ENCODE results near the gene CHRD.

Gene CHRD

DNA sequence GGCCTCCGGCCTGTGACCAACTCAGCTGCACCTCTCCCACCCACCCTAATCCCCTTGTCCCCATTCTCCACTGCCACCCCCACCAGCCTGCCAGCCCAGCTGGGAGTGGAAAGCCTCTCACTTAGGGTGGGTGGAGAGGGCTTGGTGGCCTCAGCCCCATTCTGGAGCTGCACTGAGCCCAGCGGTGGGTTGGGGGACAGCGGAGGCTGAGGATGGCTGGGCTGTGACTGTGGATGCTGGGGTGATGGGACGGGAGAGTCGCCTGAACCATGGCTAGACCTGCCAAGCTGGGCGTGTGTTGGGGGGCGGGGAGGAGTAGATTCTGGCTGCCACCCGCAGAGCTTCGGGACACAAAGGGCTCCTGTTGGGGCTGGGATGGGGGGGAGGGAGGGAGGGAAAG, 20.2 kb upstream of the CHRD start:
- TF ChIP-seq CTCF (conservative IDR thresholded peaks at IDR 0.05) (no peak), ZFX (IDR thresholded peaks at IDR 0.05) (no peak)
- H3K27ac ChIP-seq: no peak overlapping the region; the same call in 1 of the 2 replicates

GRCh38 chr3:184360070-184360928, 19.6 kb upstream of the CHRD start:
- no peak for TF ChIP-seq ZFX (IDR thresholded peaks at IDR 0.05)
- no peak for TF ChIP-seq CTCF (conservative IDR thresholded peaks at IDR 0.05)
- peak overlapping the region; percentile 96 for H3K27ac ChIP-seq

GRCh38 chr3:184360929-184361531, 18.8 kb upstream of the CHRD start:
- peak; percentile 55; the same call in 1 of the 2 replicates for TF ChIP-seq ZFX (IDR thresholded peaks at IDR 0.05)
- TF ChIP-seq CTCF (conservative IDR thresholded peaks at IDR 0.05): no peak
- peak overlapping the region; percentile 96 for H3K27ac ChIP-seq

- H3K27ac ChIP-seq: peak within 1 kb of the TSS; percentile 96
- TF ChIP-seq ZFX (IDR thresholded peaks at IDR 0.05): 0 out of 2 replicates have a peak, but pooled peaks have one; percentile 32
- TF ChIP-seq CTCF (conservative IDR thresholded peaks at IDR 0.05): no peak
These were observed 18.3 kb upstream of the CHRD start, which contains the start of the genes CLCN2 and POLR2H for GRCh38 chr3:184361532-184361931. Gene CLCN2 (minus strand): TSS chr3:184361605. CDS start chr3:184361479, 126 bp downstream. Gene POLR2H (plus strand): TSS chr3:184361710. CDS start chr3:184363493, 1,783 bp downstream.

DNA sequence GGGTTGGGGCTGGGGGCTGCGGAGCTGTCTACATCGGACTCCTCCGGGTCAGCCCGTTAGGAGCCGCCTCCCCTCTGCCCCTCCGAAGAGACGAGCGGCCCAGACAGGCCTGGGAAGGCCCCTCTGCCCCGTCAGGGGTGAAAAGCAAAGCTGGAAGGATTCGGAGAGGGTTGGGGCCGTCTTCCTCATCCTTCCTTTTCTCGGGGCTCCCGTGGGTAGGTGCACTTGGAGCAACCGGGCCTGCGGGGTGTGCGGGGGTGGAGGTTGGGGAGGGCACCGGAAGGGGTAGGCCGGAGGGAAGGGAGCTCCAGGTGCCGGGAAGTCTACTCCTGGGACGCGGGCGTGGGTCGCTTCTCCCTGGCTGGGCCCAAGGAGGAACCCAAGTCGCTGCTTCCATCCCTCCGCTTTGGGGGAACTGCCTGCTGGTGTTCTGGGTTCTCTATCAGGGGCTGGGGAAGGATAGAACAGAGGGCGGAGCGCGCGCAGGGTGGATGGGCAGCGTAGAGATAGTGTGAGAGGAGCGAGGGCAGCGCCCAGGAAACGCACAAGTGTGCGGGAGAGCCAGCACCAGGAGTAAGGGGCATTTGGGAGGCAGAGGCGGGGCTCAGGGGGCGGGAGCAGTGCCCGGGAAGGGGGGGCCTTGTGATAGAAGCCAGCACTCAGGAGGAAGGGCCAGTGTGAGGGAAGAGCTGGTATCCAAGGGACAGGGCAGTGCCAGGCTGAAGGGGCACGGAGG, 17.8 kb upstream of the CHRD start:
- no peak for TF ChIP-seq CTCF (conservative IDR thresholded peaks at IDR 0.05)
- peak; percentile 38; the same call in 1 of the 2 replicates for TF ChIP-seq ZFX (IDR thresholded peaks at IDR 0.05)
- H3K27ac ChIP-seq: peak overlapping the region; percentile 96

DNA sequence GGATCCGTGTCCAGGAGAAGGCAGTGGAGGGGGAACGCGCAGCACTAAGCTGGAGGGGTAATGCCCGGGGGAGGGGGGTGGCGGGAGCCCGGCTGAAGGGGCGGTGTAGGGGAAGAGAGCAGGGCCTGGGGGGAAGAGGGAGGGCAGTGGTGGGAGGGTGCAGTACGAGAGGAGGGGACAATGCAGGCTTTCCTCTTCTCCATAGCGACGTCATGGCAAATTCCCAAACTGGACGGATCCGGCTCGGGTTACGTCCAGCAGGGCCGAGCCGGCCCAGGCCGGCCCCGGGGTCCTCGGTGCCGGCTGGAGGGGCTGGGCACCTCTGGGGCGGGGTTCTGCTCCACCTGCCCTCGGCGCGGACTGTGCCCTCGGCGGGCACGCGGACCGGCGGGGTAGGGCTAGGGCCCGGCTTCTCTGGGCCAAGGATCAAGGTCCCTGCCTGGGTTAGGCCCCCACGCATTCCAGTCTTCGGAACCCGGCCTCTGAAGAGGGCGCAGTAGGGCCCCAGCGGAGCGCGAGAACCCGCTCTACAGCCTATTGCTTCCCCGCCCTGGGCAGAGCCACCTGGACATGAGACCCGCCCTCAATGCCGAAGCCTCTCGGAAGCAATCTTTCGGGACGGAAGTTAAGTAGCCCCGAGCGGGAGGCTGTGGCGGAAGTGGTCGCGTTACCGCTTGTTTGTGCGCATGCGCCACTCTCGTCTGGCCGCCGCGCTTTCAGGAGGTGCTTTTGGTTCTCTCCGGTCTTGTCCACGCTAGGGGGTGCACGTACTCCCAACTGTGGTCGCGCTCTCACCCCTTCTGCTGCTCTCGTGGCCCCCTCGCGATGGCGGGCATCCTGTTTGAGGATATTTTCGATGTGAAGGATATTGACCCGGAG, 16.9 kb upstream of the CHRD start:
- TF ChIP-seq ZFX (IDR thresholded peaks at IDR 0.05) (peak; percentile 75; the same call in 1 of the 2 replicates), CTCF (conservative IDR thresholded peaks at IDR 0.05) (peak; percentile 85)

More for the DNA sequence above, 16.9 kb upstream of the CHRD start:
- H3K27ac ChIP-seq: peak overlapping the region; percentile 96
